ENCODE data around the gene RMRP. TPM values are rescaled to one million over a fixed set of nuclear protein-coding genes. Genes with fewer than 3 reads are reported as not detected.

The RMRP gene
- total and polyA plus RNA-seq, 9 of the 15 experiments (the other 6 are each of a cell fraction or from before 2014, with no cell fraction given) = 75.7 to 89,974 (median 13,378) TPM; not detected in 3

DNA sequence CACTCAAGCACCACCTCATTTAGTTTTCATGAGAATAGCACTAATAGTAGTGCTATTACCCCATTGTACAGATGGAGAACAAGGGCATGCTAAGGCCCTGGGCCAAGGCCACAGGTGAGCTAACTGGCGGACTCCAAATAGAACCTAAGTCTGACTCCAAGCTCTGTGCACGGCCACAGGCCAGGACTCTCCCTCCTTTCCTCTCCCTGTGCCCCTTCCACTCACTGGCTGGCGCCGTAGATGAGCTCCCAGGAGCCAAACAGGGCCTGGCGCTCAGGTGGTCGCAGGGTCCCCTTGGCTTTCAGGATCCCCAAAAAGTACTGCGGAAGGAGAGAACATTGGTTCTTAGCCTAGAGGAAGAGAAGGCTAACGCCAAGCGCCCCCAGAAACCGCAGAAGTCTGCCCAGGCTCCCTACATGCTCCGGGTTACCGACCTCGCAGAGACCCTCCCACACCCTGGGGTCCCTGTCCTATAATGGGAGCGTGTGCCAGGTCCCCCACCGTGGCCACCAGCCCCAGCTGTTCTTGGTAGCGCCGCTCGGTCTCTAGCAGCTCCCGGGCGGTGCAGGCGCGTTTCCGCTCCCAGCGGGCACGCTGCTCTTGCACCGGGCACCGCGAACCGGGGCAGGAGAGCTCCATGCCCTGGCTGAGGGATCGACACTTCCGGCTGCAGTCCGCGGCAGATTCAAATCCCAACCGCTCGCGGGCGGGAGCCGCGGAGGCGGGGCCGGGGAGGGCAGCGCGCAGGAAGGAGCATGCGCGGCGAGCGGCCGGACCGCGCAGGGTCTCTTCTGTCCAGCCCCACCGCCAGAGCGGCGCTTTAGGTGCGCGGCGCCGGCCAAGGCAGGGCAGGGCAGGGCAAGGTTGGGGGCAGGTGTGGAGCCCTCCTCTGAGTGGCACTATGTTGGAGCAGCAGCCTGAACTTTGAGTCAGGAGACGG is 7.0 kb upstream of the RMRP start, which contains the start of gene ARHGEF39 (continued):
- TF ChIP-seq, protein P1, sequence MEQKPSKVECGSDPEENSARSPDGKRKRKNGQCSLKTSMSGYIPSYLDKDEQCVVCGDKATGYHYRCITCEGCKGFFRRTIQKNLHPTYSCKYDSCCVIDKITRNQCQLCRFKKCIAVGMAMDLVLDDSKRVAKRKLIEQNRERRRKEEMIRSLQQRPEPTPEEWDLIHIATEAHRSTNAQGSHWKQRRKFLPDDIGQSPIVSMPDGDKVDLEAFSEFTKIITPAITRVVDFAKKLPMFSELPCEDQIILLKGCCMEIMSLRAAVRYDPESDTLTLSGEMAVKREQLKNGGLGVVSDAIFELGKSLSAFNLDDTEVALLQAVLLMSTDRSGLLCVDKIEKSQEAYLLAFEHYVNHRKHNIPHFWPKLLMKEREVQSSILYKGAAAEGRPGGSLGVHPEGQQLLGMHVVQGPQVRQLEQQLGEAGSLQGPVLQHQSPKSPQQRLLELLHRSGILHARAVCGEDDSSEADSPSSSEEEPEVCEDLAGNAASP (IDR thresholded peaks at IDR 0.05) = no peak
- TF ChIP-seq ZNF253 (CRISPR knock-in tag; conservative IDR thresholded peaks at IDR 0.05) = no peak
- TF ChIP-seq, protein P2, sequence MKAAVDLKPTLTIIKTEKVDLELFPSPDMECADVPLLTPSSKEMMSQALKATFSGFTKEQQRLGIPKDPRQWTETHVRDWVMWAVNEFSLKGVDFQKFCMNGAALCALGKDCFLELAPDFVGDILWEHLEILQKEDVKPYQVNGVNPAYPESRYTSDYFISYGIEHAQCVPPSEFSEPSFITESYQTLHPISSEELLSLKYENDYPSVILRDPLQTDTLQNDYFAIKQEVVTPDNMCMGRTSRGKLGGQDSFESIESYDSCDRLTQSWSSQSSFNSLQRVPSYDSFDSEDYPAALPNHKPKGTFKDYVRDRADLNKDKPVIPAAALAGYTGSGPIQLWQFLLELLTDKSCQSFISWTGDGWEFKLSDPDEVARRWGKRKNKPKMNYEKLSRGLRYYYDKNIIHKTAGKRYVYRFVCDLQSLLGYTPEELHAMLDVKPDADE (conservative IDR thresholded peaks at IDR 0.05; ENCODE audit: control insufficient read depth, low read depth, low read length) = no peak
- no peak for TF ChIP-seq ZNF165 (CRISPR knock-in tag; IDR thresholded peaks at IDR 0.05; ENCODE audit: borderline replicate concordance)
- TF ChIP-seq, protein P3, sequence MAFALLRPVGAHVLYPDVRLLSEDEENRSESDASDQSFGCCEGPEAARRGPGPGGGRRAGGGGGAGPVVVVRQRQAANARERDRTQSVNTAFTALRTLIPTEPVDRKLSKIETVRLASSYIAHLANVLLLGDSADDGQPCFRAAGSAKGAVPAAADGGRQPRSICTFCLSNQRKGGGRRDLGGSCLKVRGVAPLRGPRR (CRISPR knock-in tag; IDR thresholded peaks at IDR 0.05) = no peak
- no peak for TF ChIP-seq NEUROD1 (IDR thresholded peaks at IDR 0.05; ENCODE audit: borderline replicate concordance, low read depth, low read length, partially characterized antibody)
- no peak for TF ChIP-seq TSC22D4 (tag; IDR thresholded peaks at IDR 0.05)
- peak; percentile 69; the same call in 1 of the 2 replicates for TF ChIP-seq PHF8 (IDR thresholded peaks at IDR 0.05; ENCODE audit: borderline replicate concordance, low read length)
- 0 out of 2 replicates have a peak, but pooled peaks have one; percentile 9 for TF ChIP-seq JUN (IDR thresholded peaks at IDR 0.05; ENCODE audit: borderline replicate concordance, low read depth, low read length)
- no peak for TF ChIP-seq JUN (CRISPR knock-in tag; IDR thresholded peaks at IDR 0.05; ENCODE audit: borderline replicate concordance)
- TF ChIP-seq, protein P4, sequence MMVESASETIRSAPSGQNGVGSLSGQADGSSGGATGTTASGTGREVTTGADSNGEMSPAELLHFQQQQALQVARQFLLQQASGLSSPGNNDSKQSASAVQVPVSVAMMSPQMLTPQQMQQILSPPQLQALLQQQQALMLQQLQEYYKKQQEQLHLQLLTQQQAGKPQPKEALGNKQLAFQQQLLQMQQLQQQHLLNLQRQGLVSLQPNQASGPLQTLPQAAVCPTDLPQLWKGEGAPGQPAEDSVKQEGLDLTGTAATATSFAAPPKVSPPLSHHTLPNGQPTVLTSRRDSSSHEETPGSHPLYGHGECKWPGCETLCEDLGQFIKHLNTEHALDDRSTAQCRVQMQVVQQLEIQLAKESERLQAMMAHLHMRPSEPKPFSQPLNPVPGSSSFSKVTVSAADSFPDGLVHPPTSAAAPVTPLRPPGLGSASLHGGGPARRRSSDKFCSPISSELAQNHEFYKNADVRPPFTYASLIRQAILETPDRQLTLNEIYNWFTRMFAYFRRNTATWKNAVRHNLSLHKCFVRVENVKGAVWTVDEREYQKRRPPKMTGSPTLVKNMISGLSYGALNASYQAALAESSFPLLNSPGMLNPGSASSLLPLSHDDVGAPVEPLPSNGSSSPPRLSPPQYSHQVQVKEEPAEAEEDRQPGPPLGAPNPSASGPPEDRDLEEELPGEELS (CRISPR knock-in tag; IDR thresholded peaks at IDR 0.05; ENCODE audit: borderline replicate concordance) = no peak
- TF ChIP-seq HMG20B (CRISPR knock-in tag; IDR thresholded peaks at IDR 0.05) = no peak
- no peak for TF ChIP-seq ZNF232 (CRISPR knock-in tag; IDR thresholded peaks at IDR 0.05)
- peak; percentile 56 to 65; a peak in 1 of 4 replicates for TF ChIP-seq SIN3A (IDR thresholded peaks at IDR 0.05; ENCODE audit: borderline replicate concordance in 2 of 2, control insufficient read depth in 1 of 2, low read depth in 2 of 2, low read length in 2 of 2)
- no peak for TF ChIP-seq ZEB2 (IDR thresholded peaks at IDR 0.05)
- TF ChIP-seq PCBP1 (IDR thresholded peaks at IDR 0.05; ENCODE audit: low read depth, low read length, poor library complexity, severe bottlenecking) = no peak
- TF ChIP-seq SAFB (IDR thresholded peaks at IDR 0.05; ENCODE audit: borderline replicate concordance, low read depth, low read length) = no peak
- TF ChIP-seq ARID1B (IDR thresholded peaks at IDR 0.05) = no peak; the same call in 1 of the 2 replicates
